Prostate gland (tissue), 2 donors: ENCODE data around the gene BTBD17.

ENCODE experiments used
- POLR2A ChIP-seq: fragments of 450-650 bp; IDR thresholded peaks from one replicate; pipeline ENCODE4 v1.6.1; 2016; ENCODE audit warnings: antibody characterized with exemption, mild to moderate bottlenecking
- POLR2AphosphoS5 ChIP-seq: sonication (generic); formaldehyde crosslinking; IDR thresholded peaks from one replicate; pipeline ENCODE4 v1.6.1; 2017; ENCODE audit warnings: antibody characterized with exemption
- TF ChIP-seq, protein P1 (sequence below), 4 experiments: fragments of 200-600 bp in 2 of 4; fragments of 450-650 bp in 2 of 4; sonication (generic) in 2 of 4; IDR thresholded peaks; 1 replicate in 3 of 4; 2 replicates in 1 of 4; pipeline ENCODE4 v1.5.1; 2016 to 2019; ENCODE audit warnings: antibody characterized with exemption in 4 of 4, mild to moderate bottlenecking in 2 of 4, moderate library complexity in 2 of 4

DNA sequence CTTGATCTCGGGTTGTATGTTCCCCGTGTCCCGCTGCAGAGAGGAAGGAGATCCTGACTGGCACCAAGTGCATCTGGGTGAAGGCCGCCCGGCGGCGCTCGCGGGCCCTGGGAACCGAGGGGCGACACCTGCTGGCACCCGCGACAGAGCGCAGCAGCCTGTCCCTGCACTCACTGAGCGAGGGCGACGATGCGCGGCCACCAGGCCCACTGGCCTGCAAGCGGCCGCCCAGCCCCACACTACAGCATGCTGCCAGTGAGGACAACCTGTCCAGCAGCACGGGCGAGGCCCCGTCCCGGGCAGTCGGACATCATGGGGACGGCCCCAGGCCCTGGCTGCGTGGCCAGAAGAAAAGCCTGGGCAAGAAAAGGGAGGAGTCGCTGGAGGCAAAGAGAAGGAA, 7.5 kb downstream of the BTBD17 start:
- TF ChIP-seq POLR2AphosphoS5 (no peak), POLR2A (no peak)
- TF ChIP-seq, protein P1, sequence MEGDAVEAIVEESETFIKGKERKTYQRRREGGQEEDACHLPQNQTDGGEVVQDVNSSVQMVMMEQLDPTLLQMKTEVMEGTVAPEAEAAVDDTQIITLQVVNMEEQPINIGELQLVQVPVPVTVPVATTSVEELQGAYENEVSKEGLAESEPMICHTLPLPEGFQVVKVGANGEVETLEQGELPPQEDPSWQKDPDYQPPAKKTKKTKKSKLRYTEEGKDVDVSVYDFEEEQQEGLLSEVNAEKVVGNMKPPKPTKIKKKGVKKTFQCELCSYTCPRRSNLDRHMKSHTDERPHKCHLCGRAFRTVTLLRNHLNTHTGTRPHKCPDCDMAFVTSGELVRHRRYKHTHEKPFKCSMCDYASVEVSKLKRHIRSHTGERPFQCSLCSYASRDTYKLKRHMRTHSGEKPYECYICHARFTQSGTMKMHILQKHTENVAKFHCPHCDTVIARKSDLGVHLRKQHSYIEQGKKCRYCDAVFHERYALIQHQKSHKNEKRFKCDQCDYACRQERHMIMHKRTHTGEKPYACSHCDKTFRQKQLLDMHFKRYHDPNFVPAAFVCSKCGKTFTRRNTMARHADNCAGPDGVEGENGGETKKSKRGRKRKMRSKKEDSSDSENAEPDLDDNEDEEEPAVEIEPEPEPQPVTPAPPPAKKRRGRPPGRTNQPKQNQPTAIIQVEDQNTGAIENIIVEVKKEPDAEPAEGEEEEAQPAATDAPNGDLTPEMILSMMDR (IDR thresholded peaks at IDR 0.05) = peak in 2 of 4 experiments; percentile 17 to 32
